IPS-20b (cell line): ENCODE data around the gene WDTC1.
"Not testable (repeated sequence)": the region's sequence is repeated elsewhere in the genome, so short reads cannot be mapped to it uniquely, and the experiment has no call there.

Source experiments
- H3K27ac ChIP-seq: one replicate; pipeline ENCODE4 v1.5.1; 2013; ENCODE audit warnings: low read length
- H3K27me3 ChIP-seq: 2 replicates; pipeline ENCODE4 v1.6.1; 2013; ENCODE audit warnings: mild to moderate bottlenecking, low read length, inconsistent platforms; ENCODE audit not compliant: insufficient read depth
- H3K36me3 ChIP-seq: 2 replicates; pipeline ENCODE4 v1.6.1; 2013; ENCODE audit warnings: low read depth, mild to moderate bottlenecking, inconsistent platforms, low read length, moderate library complexity; ENCODE audit not compliant: insufficient read depth
- H3K4me1 ChIP-seq: 2 replicates; pipeline ENCODE4 v1.6.1; 2013; ENCODE audit warnings: mild to moderate bottlenecking, control low read depth, inconsistent platforms, low read length, moderate library complexity; ENCODE audit not compliant: insufficient read depth
- H3K4me3 ChIP-seq: 2 replicates; pipeline ENCODE4 v1.5.1; 2013; ENCODE audit warnings: mild to moderate bottlenecking, low read length, inconsistent platforms
- H3K9ac ChIP-seq: 2 replicates; pipeline ENCODE4 v1.6.1; 2013; ENCODE audit warnings: low read depth, mild to moderate bottlenecking, inconsistent platforms, low read length, moderate library complexity
- H3K9me3 ChIP-seq: 2 replicates; pipeline ENCODE4 v1.6.1; 2013; ENCODE audit warnings: mild to moderate bottlenecking, low read depth, low read length, inconsistent platforms; ENCODE audit not compliant: insufficient read depth

The WDTC1 gene

DNA sequence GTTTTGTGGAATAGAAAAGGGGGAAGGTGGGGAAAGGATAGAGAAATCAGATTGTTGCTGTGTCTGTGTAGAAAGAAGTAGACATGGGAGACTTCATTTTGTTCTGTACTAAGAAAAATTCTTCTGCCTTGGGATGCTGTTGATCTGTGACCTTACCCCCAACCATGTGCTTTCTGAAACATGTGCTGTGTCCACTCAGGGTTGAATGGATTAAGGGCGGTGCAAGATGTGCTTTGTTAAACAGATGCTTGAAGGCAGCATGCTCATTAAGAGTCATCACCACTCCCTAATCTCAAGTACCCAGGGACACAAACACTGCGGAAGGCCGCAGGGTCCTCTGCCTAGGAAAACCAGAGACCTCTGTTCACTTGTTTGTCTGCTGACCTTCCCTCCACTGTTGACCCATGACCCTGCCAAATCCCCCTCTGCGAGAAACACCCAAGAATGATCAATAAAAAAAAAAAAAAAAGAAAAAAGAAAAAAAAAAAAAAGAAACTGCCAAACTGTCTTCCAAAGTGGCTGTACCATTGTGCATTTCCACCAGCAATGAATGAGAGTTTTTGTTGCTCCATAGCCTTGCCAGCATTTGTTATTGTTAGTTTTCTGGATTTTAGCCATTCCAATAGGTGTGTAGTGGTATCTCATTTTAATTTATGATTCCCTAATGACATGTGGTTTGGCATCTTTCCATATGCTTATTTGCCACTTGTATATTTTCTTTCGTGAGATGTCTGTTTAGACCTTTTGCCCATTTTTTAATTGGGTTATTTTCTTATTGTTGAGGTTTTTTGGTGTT, 13.5 kb upstream of the WDTC1 start:
- H3K27me3 ChIP-seq, H3K4me1 ChIP-seq, H3K9me3 ChIP-seq, H3K4me3 ChIP-seq, H3K9ac ChIP-seq, H3K36me3 ChIP-seq, H3K27ac ChIP-seq: not testable (repeated sequence)

DNA sequence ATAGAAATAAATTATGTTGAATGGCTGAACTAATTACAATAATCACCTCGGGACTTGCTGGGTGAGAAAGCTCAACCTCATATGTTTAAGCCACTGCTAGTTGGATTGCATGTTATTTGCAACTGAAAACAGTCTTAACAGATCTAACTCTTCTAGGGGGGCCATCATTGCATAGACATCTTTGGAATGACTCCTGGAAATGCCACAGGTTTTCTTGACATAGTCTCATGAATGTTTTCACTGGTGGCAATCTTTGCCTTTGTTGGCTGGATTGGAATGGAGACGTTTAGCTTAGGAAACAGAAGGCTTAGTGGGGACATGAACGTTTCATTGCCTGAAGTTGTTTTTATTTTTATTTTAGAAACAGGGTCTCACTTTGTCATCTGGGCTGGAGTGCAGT, 8.8 kb upstream of the WDTC1 start:
- Histone ChIP-seq H3K4me1 (no peaks in the 10 kb centered on the region), H3K9ac (no peak overlapping the region), H3K36me3 (no peaks in the 10 kb centered on the region), H3K9me3 (no peaks in the 10 kb centered on the region), H3K27me3 (no peaks in the 10 kb centered on the region), H3K27ac (no peak overlapping the region), H3K4me3 (no peak overlapping the region)

DNA sequence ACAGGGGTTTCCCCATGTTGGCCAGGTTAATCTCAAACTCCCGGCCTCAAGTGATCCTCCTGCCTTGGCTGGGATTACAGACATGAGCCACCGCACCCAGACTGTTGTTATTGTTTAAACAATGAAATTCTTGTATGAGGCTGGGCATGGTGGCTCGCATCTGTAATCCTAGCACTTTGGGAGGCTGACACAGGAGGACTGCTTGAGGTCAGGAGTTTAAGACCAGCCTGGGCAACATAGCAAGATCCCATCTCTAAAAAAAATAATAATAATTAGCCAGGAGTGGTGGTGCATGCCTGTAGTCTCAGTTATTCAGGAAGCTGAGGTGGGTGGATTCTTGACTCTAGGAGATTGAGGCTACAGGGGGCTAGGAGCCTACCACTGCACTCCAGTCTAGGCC, 6.7 kb upstream of the WDTC1 start:
- Histone ChIP-seq H3K9ac (no peak overlapping the region), H3K4me1 (no peaks in the 10 kb centered on the region), H3K9me3 (no peaks in the 10 kb centered on the region), H3K4me3 (no peak overlapping the region), H3K36me3 (no peaks in the 10 kb centered on the region), H3K27me3 (no peaks in the 10 kb centered on the region), H3K27ac (no peak overlapping the region)

DNA sequence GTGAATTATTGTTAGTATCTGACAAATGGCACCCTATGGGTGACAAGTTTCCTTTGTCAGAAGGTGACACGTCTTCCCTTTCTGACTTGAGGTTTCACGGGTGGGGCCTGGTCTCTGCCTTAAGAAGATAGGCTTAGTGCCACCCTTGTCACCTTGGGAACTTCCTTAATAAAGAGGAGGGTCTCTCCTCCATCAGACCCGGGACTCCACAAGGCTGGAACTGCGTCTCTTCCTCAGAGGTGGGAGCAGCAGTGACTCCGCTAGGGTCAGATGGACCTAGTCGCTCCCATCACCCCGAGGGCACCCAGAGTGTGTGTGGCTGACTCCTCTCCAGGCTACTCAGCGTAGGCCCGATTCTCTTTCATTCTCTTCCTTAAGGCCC, 774 bp upstream of the WDTC1 start:
- Histone ChIP-seq H3K4me3 (peak overlapping the region; percentile 75), H3K9ac (no peak overlapping the region), H3K27me3 (peaks cover 6% of the 10 kb centered on the region; the same call in 1 of the 2 replicates), H3K4me1 (peaks cover 9% of the 10 kb centered on the region; the same call in 1 of the 2 replicates), H3K36me3 (no peaks in the 10 kb centered on the region), H3K9me3 (no peaks in the 10 kb centered on the region), H3K27ac (no peak overlapping the region)

DNA sequence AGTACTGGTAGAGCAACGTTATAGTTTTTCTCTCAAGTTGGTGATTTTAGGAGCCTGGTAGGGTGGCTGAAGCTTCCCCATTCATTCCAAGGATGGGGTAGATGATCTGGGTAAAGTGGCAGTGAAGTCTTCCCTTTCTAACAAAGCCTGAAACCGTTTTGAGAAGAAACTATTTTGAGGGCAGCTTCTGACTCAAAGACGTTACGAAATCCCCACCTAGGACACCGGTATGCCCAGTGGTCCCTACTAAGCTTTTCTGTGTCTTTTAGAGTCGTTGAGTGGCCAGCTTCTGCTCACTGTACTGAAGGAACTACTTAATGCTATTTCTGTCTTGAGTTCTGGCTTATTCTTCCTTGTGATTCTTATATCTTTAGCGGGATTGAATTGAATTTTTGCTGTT, 1.4 kb downstream of the WDTC1 start:
- Histone ChIP-seq H3K27me3 (peaks cover 6% of the 10 kb centered on the region; the same call in 1 of the 2 replicates), H3K9ac (peak overlapping the region; percentile 39; the same call in 1 of the 2 replicates), H3K27ac (no peak overlapping the region), H3K36me3 (no peaks in the 10 kb centered on the region), H3K4me1 (peaks cover 9% of the 10 kb centered on the region; the same call in 1 of the 2 replicates), H3K4me3 (peak overlapping the region; percentile 75), H3K9me3 (no peaks in the 10 kb centered on the region)

DNA sequence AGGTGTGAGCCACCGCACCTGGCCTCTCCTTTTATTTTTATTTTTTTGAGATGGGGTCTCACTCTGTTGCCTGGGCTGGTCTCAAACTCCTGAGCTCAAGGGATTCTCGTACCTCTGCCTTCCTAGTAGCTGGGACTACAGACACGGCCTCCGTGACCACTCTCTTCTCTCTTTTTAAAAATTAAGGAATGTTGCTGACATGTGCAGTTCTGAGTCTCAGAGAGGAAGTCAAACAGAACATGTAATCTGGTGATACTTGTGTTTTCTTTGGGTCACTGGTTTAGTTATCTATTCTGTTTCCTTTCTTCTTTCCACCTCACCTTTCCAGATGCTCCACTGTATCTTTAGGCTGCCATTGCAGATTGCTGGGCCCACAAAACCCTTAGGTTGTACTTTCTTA, 2.7 kb downstream of the WDTC1 start:
- no peaks in the 10 kb centered on the region for H3K36me3 ChIP-seq
- H3K27me3 ChIP-seq: peaks cover 6% of the 10 kb centered on the region; the same call in 1 of the 2 replicates
- no peak overlapping the region for H3K27ac ChIP-seq
- no peaks in the 10 kb centered on the region for H3K9me3 ChIP-seq
- H3K4me1 ChIP-seq: peaks cover 9% of the 10 kb centered on the region; the same call in 1 of the 2 replicates
- H3K9ac ChIP-seq: no peak overlapping the region
- no peak overlapping the region for H3K4me3 ChIP-seq

DNA sequence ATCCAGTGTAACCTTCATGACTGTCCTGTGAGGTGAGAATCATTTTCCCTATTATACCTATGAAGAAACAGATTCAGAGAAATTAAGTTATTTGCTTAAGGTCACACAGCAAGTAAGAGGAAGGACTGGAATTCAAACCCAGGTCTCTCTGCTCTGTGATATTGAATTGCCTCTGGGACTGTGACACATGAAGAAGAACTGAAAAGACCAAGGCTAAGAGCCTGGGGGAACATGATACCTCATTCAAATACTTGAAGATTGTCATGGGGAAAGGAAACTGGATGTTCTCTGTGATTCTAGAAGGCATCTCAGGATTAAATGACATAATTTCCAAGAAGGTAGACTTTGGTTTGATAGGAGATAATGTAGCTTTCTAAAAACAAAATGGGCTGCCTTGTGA, 3.6 kb downstream of the WDTC1 start:
- Histone ChIP-seq H3K9ac (no peak overlapping the region), H3K36me3 (no peaks in the 10 kb centered on the region), H3K27me3 (peaks cover 6% of the 10 kb centered on the region; the same call in 1 of the 2 replicates), H3K4me1 (peaks cover 9% of the 10 kb centered on the region; the same call in 1 of the 2 replicates), H3K9me3 (no peaks in the 10 kb centered on the region), H3K4me3 (no peak overlapping the region), H3K27ac (no peak overlapping the region)

DNA sequence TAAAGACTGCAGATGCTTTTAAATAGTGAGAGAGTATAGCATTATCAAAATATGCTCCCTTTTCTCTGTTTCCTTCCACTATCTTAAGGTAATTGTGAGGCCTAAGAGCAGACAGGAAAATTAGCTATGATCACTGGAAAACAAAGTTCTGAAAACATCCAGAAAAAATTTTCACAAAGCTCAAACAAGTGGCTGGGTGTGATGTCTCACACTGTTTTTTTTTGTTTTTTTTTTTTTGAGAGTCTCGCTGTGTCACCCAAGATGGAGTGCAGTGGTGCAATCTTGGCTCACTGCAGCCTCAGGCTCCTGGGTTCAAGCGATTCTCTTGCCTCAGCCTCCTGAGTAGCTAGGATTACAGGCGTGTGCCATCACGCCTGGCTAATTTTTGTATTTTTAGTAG, 7.2 kb downstream of the WDTC1 start:
- H3K4me1 ChIP-seq: no peaks in the 10 kb centered on the region
- no peaks in the 10 kb centered on the region for H3K27me3 ChIP-seq
- no peak overlapping the region for H3K4me3 ChIP-seq
- no peak overlapping the region for H3K9ac ChIP-seq
- H3K9me3 ChIP-seq: no peaks in the 10 kb centered on the region
- no peaks in the 10 kb centered on the region for H3K36me3 ChIP-seq
- H3K27ac ChIP-seq: no peak overlapping the region

DNA sequence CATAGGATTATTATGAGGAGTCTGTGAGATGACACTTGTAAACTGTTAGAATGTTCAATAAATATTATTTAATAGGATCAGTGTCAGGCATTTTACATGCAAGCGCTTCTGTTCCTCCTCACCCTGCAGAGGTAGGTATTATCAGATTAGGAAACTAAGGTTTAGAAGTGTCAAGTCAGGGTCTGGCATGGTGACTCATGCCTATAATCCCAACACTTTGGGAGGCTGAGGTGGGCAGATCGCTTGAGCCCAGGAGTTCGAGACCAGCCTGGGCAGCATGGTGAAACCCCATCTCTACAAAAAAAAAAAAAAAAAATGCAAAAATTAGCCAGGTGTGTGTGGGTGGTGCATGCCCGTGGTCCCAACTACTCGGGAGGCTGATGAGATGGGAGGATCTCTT, 9.2 kb downstream of the WDTC1 start:
- H3K36me3 ChIP-seq, H3K4me1 ChIP-seq: not testable (repeated sequence)

DNA sequence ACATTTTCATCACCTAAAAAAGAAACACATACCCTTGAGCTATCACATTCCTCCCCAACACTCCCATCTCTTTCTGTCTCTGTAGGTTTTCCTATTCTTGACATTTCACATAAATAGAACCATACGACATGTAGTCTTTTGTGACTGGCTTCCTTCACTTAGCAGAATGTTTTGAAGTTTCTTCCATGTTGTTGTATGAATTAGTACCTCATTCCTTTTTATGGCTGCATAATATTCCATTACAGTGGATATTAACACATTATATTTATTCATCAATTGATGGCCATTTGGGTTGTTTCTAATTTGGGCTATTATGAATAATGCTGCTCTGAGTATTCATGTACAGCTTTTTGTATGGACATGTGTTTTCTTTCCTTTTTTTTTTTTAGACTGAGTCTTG, 11.8 kb downstream of the WDTC1 start:
- Histone ChIP-seq H3K27ac (no peak overlapping the region), H3K4me1 (no peaks in the 10 kb centered on the region), H3K36me3 (no peaks in the 10 kb centered on the region), H3K4me3 (no peak overlapping the region), H3K9me3 (no peaks in the 10 kb centered on the region), H3K9ac (no peak overlapping the region), H3K27me3 (no peaks in the 10 kb centered on the region)

More for the DNA sequence above, 9.2 kb downstream of the WDTC1 start:
- not testable (repeated sequence) for H3K27me3 ChIP-seq, H3K9ac ChIP-seq, H3K27ac ChIP-seq, H3K9me3 ChIP-seq, H3K4me3 ChIP-seq

DNA sequence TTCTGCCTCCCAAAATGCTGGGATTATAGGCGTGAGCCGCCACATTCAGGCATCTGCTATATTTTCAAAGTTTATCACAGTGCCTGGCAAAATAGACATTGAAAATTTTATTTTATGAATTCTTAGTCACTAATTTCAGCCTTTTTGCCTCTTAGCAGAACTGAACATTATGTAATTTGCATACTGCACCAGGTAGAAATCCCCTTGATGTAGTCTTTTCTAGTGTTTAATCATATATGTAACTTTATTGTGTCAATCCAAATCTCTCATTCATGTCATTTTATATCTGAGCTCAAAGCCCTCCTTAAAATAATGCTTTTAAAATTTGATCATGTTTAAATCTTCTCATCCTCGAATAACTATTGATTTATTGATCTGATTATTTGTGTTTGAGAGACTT, 19.2 kb downstream of the WDTC1 start:
- Histone ChIP-seq H3K27me3 (no peaks in the 10 kb centered on the region), H3K4me1 (no peaks in the 10 kb centered on the region), H3K9ac (no peak overlapping the region), H3K4me3 (no peak overlapping the region), H3K36me3 (no peaks in the 10 kb centered on the region), H3K27ac (no peak overlapping the region), H3K9me3 (no peaks in the 10 kb centered on the region)

DNA sequence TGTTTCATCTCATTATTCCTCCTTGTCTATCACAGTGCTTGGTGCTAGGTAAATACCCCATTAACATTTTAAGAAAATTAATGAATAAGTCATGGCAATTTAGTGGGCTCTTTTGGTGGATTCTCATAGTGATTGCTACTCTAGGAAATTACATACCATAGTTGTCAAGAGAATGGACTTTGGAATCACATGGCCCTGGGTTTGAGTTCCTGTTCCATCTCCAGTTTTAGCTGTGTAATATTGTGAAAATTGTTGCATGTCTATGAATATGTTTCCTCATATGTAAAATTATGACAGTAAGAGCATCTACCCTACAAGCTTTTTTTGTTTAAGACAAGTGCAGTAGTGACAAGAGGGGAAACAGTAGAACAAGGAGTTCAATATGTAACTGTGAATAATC, 20.7 kb downstream of the WDTC1 start:
- no peaks in the 10 kb centered on the region for H3K36me3 ChIP-seq
- no peaks in the 10 kb centered on the region for H3K4me1 ChIP-seq
- no peaks in the 10 kb centered on the region for H3K9me3 ChIP-seq
- no peak overlapping the region for H3K27ac ChIP-seq
- no peak overlapping the region for H3K4me3 ChIP-seq
- no peaks in the 10 kb centered on the region for H3K27me3 ChIP-seq
- H3K9ac ChIP-seq: no peak overlapping the region
